SHP77 (cell line): ENCODE measurements around the gene CAMTA1.
"Not testable (repeated sequence)": the region's sequence is repeated elsewhere in the genome, so short reads cannot be mapped to it uniquely, and the experiment has no call there.

Source experiments
- DNase-seq, 2 experiments: peaks; one replicate each; lab custom pipeline; 2025; lab: John Stamatoyannopoulos, UW

Gene CAMTA1

DNA sequence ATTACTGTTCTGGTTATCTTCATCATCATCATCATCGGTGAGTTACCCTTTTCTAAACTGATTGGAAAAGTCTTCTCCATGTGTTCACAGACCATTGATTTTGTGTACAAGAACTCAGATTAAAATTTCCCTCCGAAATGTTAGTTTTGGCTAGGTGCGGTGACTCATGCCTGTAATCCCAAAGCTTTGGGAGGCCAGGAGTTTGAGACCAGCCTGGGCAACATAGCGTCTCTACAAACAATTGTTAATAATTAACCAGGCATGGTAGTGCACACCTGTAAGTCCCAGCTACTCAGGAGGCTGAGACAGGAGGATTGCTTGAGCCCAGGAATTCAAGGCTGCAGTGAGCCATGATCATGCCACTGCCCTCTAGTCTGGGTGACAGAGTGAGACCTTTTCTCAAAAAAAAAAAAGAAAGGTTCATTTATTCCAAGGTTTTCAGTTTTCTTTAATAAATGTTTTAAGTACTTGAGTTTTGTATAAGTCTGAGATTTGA is 992.9 kb downstream of the CAMTA1 start:
- no peak for DNase-seq

DNA sequence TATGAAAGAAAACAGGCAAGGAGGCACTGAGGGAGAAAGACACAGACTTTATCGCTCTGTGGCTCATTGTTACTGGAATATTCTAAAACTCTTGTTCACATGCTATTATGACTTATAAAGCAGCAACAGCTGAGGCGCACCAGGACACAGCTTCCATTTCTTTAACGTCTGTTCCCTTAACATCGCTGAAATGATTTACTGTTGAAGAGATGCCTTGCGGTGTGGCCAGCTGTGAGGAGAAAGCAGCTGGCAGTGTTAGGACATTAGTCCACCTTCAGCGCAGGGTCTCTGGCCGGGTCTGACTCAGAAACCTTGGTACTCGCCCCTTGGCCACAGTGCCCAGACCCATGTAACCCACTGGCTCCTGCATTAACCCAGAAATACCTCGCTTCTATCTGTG is 995.7 kb downstream of the CAMTA1 start:
- DNase-seq = no peak

DNA sequence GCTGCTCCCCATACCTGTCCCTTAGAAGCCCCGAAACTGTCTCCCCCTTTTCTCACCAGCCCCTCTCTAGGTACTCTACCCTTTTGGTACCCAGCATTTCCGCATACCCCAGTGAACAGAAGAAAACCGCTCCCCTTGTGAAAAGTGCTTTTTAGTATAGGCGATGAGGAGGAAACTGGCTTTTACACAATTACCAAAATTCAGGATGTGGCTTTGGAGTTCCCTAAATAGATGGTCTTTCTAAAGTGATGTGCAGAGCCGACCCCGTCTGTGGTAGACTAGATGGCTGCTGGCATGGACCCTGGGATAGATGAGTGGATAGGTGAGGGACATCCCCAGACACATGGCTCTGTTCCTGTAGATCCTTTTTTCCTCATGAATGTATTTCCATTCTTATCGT is 996.2 kb downstream of the CAMTA1 start:
- no peak for DNase-seq

DNA sequence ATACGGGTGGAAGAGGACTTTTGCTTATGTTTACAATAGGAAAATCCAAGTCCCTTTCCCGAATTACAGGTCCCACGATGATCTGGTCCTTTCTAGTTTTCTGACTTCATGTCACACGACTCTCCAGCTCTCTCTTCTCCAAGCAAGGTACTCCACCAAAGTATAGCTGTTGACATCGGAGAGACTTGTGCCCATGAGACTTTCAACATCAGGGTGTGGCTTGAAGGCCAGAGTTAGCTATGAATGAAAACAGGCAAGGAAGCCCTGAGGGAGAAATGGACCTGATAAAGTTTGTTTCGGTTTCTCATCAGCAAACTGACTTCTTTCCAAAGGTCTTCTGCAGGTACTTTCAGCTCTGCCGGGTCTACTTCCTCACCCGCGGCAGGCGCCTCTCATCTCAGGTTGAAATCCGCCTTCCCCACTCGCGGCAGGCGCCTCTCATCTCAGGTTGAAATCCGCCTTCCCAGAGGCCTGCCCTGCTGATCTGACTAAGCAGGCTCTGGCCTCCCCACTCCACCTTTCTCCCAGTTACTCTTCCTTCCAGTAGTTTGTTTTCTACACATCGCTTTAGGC is 996.8 kb downstream of the CAMTA1 start:
- DNase-seq = no peak

DNA sequence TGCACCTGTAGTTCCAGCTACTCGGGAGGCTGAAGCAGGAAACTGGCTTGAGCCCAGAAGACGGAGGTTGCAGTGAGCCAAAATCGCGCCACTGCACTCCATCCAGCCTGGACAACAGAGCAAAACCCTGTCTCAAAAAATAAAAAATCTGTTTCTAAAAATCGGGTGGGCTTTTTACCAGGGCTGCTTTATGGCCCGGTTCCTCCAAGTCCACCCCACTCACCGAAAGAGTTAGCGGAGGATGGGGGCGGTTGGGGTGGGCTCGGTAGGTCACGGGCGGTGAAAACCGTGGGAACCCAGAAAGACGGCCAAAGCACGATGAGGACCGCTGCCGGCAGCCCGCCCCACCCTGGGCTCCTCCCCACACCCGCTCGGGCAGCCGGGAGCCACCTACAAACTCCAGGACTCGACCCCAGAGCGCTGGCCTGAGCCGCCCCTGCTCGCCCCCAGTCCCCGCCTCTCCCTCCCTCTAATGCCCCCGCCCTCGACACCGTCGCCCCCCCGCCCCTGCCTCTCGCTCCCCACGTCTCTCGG is 998.0 kb downstream of the CAMTA1 start:
- peak in 1 of 2 experiments; percentile 73 for DNase-seq

DNA sequence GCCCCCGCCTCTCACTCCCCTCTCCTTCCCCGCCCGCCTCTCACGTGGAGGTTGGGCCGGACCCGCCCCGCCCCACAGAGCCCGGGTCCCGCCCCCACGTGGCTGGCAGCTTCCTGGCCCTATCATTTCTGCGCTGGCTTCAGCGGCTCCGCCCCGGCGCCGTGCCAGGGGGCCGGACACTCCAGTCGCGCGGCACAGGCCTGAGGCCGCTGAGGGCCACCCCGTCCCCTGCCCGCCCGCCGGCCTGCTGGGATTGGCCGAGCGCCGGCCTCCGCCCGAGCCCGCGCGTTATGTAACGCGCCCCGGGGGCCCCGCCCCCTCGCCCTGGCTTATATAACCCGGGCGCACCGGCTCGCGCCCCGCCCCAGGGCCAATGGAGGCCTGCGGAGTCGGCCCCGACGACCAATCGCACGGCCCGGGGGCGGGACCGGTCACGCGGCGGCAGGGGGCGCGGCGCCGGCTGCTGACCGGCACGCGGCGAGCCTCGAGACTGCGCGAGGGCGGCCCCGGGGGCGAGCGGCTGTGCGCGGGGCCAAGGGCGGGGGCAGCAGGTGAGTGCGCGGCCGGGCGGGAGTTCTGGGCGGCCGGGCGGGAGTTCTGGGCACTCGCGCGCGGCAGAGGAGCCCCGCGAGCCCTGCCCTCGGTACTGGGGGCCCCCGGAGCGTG is 998.7 kb downstream of the CAMTA1 start, which contains the start of gene PER3:
PER3 (plus strand) TSS at position 466 of the 666 bp plus-strand sequence. CDS start 587 bp downstream, outside the sequence.
- peak; percentile 91 to 94 for DNase-seq

DNA sequence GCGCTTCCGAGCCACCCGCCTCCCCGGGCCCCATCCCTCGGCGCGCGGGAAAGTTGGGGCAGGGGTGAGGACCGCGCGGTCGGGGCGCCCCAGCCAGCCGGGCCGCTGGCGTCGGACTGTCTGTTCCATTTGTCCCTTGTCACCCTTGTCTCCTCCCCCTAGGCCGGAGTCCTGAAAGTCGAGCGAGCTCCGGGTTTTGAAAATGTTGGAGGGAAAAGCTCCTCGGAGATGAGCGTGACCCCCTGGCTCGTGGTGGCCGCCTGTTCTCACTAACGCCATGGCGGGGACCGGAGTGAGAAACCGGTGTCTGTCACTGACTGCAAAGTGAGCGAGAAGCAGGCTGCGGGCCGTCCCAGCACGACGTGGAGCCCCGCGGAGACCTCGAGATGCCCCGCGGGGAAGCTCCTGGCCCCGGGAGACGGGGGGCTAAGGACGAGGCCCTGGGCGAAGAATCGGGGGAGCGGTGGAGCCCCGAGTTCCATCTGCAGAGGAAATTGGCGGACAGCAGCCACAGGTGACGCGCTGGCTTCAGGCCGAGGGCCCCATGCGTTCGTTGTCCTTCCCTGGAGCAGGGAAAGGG is 999.3 kb downstream of the CAMTA1 start:
- DNase-seq = no peak

DNA sequence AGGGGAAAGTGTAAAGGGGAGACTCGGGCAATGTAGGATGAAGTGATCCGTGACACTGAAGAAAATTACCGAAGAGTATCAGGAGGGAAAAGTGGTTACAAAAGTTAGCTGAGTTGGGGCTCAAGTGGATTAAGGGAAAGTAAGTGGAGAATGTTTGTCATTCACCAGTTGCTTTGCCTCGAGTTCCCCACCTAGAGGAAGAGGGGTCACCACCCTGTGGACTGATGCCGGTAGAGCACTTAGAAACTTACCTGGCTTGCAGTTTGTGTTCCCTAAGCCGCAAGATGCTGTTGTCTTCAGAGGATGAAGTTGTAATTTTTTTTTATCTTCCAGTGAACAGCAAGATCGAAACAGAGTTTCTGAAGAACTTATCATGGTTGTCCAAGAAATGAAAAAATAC is 999.9 kb downstream of the CAMTA1 start:
- no peak for DNase-seq

DNA sequence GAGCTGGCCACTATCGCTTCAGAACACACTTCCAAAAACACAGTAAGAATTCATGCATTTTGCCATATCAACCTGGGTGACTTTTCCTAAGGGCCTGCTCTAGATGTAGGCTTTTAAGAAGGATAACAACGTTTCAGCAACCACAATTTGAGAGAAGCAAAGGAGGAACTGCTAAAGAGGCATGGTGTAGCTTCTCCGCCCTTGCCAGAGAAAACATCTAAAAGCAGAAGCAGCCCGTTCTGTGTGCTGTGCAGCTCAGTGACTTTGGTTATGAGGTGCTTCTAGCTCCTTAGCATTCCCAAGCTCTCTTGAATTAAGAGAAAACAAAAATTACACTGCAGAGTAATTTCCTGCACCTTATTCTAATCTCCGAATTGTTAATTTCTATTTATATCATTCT is 1001.5 kb downstream of the CAMTA1 start:
- DNase-seq = no peak

DNA sequence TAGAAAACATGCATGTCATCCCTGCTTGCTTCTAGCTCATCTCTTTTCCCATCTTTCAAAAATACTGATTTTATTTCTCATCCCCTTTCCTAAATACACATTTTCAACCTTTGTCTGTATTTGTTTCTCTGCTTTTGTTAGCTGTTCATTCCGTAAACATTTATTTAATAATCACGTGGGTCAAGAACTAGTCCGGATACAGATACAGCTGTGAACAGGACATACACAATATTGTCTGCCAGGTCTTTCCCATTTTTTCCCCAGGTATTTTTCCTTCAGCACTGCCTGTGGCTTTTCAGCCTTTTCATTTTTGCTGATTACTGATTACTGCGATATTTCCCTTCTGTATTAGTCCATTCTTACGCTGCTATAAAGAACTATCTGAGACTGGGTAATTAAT is 1004.6 kb downstream of the CAMTA1 start:
- no peak for DNase-seq

DNA sequence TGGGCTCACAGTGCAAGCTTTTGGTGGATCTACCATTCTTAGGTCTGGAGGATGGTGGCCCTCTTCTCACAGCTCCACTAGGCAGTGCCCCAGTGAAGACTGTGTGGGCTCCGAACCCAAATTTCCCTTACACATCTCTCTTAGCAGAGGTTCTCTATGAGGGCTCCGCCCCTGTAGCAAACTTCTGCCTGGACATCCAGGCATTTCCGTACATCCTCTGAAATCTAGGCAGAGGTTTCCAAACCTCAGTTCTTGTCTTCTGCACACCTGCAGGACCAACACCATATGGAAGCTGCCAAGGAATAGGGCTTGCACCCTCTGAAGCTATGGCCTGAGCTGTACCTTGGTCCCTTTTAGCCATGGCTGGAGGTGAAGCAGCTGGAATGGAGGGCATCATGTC is 1005.8 kb downstream of the CAMTA1 start:
- not testable (repeated sequence) for DNase-seq

DNA sequence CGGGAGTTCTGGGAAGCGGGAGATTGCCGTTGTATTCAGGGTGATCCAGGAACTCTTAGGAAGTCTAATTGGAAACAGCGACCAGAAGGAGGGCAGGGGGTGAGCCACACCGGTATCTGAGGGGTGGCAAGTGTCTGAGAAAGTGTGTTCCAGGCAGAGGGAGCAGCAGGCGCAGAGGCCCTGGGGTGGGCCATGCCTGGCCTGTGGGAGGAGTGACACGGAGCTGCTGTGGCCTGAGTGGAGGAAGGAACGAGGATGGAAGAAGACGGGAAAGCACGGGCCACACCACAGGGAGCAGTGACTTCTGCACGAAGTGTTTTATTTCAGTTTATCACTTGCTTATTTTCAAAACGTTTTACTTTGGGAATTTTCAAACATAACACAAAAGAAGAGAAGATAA is 1010.2 kb downstream of the CAMTA1 start:
- no peak for DNase-seq

DNA sequence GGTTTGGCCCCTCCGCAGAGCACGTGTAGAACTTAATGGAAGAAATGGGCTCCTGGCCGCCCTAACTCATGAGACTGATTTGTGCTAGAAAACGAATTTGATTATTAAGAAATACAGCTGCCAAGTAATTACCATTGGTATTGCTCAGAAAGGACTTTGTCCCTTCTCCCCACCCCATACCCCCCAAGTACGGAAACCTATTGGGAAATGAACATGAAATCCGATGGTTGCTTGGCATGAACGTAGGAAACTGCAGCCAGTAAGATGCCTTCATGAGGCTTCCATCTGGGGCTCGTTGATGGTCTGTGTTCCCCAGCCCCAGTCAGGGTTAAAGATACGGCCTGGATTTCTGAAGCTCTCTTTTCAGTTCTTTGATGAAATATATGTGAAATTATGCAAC is 1020.2 kb downstream of the CAMTA1 start:
- no peak for DNase-seq

DNA sequence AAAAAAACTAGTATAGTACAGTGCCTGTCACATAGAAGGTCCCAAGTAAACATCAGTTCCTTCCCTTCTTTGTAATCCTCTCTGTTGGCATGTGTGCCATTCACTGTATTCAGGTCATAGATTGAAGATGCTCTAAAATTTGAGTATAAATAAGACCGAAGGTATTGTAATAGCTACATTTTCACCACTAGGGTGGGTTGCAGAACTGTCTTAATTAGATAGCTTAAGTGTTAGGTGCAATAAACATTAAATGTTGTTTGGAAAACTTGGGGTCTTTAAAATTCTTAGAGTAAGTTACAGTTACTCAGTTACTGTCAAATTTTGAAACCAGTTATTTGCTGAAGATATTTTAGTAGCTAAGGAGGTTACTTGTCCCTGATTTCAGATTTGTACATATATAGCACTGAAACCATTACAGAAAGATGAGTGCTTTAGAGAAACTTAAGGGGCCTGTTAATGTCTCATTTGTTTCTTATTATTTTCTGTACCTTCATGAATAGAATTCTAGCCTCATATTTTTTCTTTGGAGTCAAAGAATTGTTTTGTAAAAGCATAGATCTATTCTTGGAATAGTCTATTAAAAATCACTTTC is 1023.1 kb downstream of the CAMTA1 start:
- DNase-seq = peak; percentile 3 to 21

DNA sequence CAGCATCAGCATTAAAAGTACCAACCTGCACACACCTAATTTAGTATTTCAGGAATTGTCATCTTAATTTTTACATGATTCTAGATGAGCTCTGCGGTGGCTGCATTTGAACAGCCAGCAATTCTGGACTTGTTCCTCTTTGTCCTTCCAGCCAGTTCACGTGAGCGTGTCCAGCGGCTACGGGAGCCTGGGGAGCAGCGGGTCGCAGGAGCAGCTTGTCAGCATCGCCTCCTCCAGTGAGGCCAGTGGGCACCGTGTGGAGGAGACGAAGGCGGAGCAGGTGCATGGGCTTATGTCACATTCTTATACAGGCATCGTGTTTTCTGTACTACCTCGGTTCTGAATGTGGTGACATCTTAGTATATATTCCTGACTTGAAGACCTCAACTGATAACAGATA is 1024.5 kb downstream of the CAMTA1 start:
- DNase-seq = no peak

DNA sequence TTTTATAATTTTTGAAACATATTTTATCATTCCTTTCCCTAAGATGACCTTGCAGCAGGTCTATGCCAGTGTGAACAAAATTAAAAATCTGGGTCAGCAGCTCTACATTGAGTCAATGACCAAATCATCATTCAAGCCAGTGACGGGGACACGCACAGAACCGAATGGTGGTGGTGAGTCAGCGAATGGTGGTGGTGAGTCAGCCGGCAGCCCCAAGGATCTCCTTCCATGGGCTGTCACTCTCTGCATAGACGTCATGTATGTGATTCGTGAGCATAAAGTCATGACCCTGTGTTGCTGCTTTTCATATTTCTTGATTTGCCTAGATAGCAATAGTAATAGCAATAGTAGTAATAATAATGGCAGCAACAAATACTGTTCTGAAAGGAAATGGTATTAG is 1025.1 kb downstream of the CAMTA1 start:
- no peak for DNase-seq

DNA sequence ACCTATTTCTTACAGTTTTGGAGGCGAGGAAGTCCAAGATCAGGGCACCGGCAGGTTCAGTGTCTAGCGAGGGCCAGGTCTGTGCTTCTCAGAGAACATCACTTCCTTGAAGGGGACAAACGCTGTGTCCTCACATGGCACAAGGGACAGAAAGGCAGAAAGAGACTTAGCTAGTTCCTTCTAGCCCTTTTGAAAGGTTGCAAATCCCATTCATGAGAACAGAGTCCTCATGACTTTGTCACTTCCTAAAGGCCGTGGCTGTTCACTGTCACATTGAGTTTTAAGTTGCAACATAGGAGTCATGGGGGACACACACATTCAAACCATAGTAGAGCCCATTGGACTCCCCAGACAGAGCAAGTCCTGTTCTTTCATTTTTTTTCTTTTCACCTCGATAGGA is 1026.2 kb downstream of the CAMTA1 start:
- no peak for DNase-seq

DNA sequence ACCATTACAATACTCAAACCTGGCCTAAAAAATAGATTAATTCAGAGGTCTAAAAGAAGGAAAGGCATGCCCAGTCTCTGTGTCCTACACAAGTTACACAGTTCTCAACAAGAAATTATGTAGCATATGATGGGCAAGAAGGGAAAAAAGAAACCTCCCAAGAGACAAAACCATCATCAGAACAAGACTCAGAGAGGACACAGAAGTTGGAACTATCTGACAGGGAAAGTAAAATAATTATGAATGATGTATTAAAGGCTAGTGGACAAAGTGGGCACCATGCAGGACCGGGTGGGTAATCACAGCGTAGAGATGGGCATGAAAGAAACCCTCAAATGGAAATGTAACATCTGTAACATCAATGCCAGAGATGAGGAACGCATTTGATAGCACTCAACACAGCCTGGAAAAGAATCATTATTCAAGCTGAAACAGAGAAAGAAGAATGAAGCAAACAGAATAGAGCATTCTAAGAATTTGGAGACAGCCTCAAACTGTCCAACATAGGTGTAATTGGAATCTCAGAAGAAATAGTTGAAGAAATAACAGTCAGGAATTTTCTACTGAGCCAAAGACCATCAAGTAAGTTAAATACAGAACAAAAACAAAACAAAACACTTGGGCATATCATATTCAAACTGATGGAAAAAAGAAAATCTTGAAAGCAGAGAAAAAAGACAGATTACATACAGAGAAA is 1028.6 kb downstream of the CAMTA1 start:
- DNase-seq = no peak
